ENCODE results near the gene VPS54. TPM values are rescaled to one million over a fixed set of nuclear protein-coding genes. Genes with fewer than 3 reads are reported as not detected.

VPS54 gene
- total RNA-seq, 1 experiment from 2014 or later = 12.4 TPM

DNA sequence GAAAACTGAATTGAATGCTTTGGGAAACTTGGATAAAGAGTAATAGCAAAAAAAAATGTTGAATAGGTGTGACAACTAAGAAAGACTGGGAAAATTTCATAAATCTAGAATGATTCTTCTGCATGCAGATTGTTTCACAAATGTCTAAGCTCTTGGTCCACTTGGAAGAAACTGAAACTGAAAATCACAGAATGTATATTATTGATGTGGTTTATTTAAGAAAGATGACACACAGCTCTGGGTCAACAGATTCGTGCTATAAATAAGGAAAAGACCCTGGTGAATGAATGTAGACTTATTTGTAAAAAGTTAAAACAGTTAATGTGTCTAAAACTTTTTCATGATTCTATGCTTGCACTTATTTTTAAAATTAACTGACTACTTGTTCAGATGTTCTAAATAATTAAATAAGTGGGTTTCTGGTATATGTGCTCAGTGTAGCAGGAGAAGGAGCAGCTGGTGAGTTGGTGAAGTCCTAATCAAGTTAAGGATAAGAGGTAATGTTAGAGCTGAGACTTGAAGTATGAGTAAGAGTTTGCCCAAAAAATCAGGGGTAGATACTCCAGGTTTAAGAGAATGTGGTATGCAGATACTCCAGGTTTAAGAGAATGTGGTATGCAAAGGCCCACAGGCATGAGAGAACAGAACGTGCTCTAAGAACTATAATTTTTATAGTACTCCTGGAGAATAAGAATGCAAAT is 153.1 kb downstream of the VPS54 start:
- Histone ChIP-seq H3K4me3 (replicated peaks in 1 of 2; ENCODE audit: low read depth in 1 of 2, low read length in 2 of 2) (no peak overlapping the region), H3K79me2 (ENCODE audit: insufficient read depth, low read length) (no peaks in the 10 kb centered on the region), H3K9me3 (ENCODE audit: control insufficient read depth in 1 of 2, insufficient read depth in 1 of 2, low read depth in 1 of 2, low read length in 2 of 2) (no peaks in the 10 kb centered on the region), H3K9me2 (ENCODE audit: insufficient read depth) (no peaks in the 10 kb centered on the region), H3K36me3 (ENCODE audit: control insufficient read depth in 1 of 2, insufficient read depth in 2 of 2, low read length in 2 of 2) (no peaks in the 10 kb centered on the region), H3K4me2 (ENCODE audit: low read length) (no peak overlapping the region), H3K27ac (ENCODE audit: low read depth, low read length) (no peak overlapping the region), H3K4me1 (ENCODE audit: control insufficient read depth in 1 of 2, insufficient read depth in 2 of 2, low read length in 2 of 2) (peaks cover 22 to 34% of the 10 kb centered on the region in 2 experiments), H2AFZ (ENCODE audit: low read depth, low read length, poor library complexity, severe bottlenecking) (no peak overlapping the region), H4K20me1 (ENCODE audit: insufficient read depth) (no peaks in the 10 kb centered on the region), H3K9ac (ENCODE audit: low read length) (no peak overlapping the region), H3K27me3 (ENCODE audit: insufficient read depth, low read length) (no peaks in the 10 kb centered on the region)
- no peak for ATAC-seq
- intact Hi-C loops (cut with micrococcal nuclease) = no loop called here
- RAD21 ChIA-PET (ENCODE audit: low non-redundant PET in 1 of 2, low total read pairs in 2 of 2, uncharacterized antibody in 2 of 2, unreplicated experiment in 2 of 2) = no interaction called here
- CTCF ChIA-PET = no interaction called here
- POLR2A ChIA-PET = no interaction called here
- BruUV-seq (replicated peaks) = no TSS peak
- DNase-seq (ENCODE audit: low read depth, low spot score) = no peak
- TF ChIP-seq ZNF274 (IDR thresholded peaks at IDR 0.05; ENCODE audit: low read depth, low read length) (no peak), ELF1 (IDR thresholded peaks at IDR 0.05; ENCODE audit: borderline replicate concordance, low read depth) (no peak), CEBPB (IDR thresholded peaks at IDR 0.05; ENCODE audit: low read depth) (no peak), EZH2phosphoT487 (IDR thresholded peaks at IDR 0.05; ENCODE audit: borderline replicate concordance) (no peak), ZFX (IDR thresholded peaks at IDR 0.05) (no peak), POLR2A (IDR thresholded peaks at IDR 0.05; ENCODE audit: borderline replicate concordance, extremely low read depth, insufficient read depth, insufficient read length) (no peak), FOSL1 (IDR thresholded peaks at IDR 0.05; ENCODE audit: low read depth) (no peak), REST (IDR thresholded peaks at IDR 0.05; ENCODE audit: low read depth) (no peak), RAD21 (IDR thresholded peaks at IDR 0.05; ENCODE audit: low read depth) (no peak), SIN3A (IDR thresholded peaks at IDR 0.05; ENCODE audit: low read depth) (no peak), EZH2 (IDR thresholded peaks at IDR 0.05) (no peak), MAX (IDR thresholded peaks at IDR 0.05) (no peak), TCF7L2 (IDR thresholded peaks at IDR 0.05; ENCODE audit: borderline replicate concordance, extremely low read depth, insufficient read depth, insufficient read length) (no peak), EGR1 (IDR thresholded peaks at IDR 0.05; ENCODE audit: low read depth) (no peak), YY1 (IDR thresholded peaks at IDR 0.05; ENCODE audit: extremely low read depth, insufficient replicate concordance, low read depth, low read length) (no peak), ZBTB33 (IDR thresholded peaks at IDR 0.05; ENCODE audit: extremely low read depth, insufficient replicate concordance, low read length) (no peak), SRF (IDR thresholded peaks at IDR 0.05; ENCODE audit: low read depth) (no peak), CBX3 (IDR thresholded peaks at IDR 0.05; ENCODE audit: low read depth) (no peak)
- TF ChIP-seq, protein P1, sequence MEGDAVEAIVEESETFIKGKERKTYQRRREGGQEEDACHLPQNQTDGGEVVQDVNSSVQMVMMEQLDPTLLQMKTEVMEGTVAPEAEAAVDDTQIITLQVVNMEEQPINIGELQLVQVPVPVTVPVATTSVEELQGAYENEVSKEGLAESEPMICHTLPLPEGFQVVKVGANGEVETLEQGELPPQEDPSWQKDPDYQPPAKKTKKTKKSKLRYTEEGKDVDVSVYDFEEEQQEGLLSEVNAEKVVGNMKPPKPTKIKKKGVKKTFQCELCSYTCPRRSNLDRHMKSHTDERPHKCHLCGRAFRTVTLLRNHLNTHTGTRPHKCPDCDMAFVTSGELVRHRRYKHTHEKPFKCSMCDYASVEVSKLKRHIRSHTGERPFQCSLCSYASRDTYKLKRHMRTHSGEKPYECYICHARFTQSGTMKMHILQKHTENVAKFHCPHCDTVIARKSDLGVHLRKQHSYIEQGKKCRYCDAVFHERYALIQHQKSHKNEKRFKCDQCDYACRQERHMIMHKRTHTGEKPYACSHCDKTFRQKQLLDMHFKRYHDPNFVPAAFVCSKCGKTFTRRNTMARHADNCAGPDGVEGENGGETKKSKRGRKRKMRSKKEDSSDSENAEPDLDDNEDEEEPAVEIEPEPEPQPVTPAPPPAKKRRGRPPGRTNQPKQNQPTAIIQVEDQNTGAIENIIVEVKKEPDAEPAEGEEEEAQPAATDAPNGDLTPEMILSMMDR (IDR thresholded peaks at IDR 0.05 in 2 of 3, conservative IDR thresholded peaks at IDR 0.05 in 1 of 3; ENCODE audit: borderline replicate concordance in 1 of 3, insufficient read depth in 1 of 3, low read depth in 2 of 3, low read length in 2 of 3) = no peak
- TF ChIP-seq, protein P2, sequence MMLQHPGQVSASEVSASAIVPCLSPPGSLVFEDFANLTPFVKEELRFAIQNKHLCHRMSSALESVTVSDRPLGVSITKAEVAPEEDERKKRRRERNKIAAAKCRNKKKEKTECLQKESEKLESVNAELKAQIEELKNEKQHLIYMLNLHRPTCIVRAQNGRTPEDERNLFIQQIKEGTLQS (IDR thresholded peaks at IDR 0.05) = no peak
